Activated CD4-positive, alpha-beta T cell treated with anti-CD3 and anti-CD28 coated beads for 36 hours (primary cell): ENCODE results near the gene RAI2. TPM values are rescaled to one million over a fixed set of nuclear protein-coding genes. Genes with fewer than 3 reads are reported as not detected.
"Not testable (repeated sequence)": the region's sequence is repeated elsewhere in the genome, so short reads cannot be mapped to it uniquely, and the experiment has no call there.

Experiments
- ATAC-seq: fragments of 200-7000 bp; cut with Tn5 transposase; one replicate; pipeline ENCODE4 v1.10.0; 2021; ENCODE audit warnings: mild to moderate bottlenecking, moderate library complexity
- CTCF ChIA-PET: fragments of 350-600 bp; sonication (Branson Sonifier 250); formaldehyde crosslinking; loops from one replicate; lab custom pipeline; 2021; ENCODE audit warnings: antibody characterized with exemption; lab: Charles Lee
- POLR2A ChIA-PET: fragments of 350-600 bp; sonication (Branson Sonifier 250); formaldehyde crosslinking; loops from one replicate; lab custom pipeline; 2021; ENCODE audit warnings: antibody characterized with exemption, inconsistent platforms; lab: Charles Lee
- DNase-seq: peaks from one replicate; pipeline ENCODE4 v3.0.0-alpha.2; 2020
- H3K27ac Mint-ChIP-seq: one replicate; pipeline ENCODE4 v1.8.0; 2021; ENCODE audit warnings: mixed read lengths
- H3K27me3 Mint-ChIP-seq: one replicate; pipeline ENCODE4 v1.8.0; 2021; ENCODE audit warnings: mixed read lengths
- H3K36me3 Mint-ChIP-seq: one replicate; pipeline ENCODE4 v1.8.0; 2021; ENCODE audit warnings: low read depth, mixed read lengths
- H3K4me1 Mint-ChIP-seq: one replicate; pipeline ENCODE4 v1.8.0; 2021; ENCODE audit warnings: mixed read lengths
- H3K4me3 Mint-ChIP-seq: one replicate; pipeline ENCODE4 v1.8.0; 2021; ENCODE audit warnings: mild to moderate bottlenecking, moderate library complexity, mixed read lengths
- H3K9me3 Mint-ChIP-seq: one replicate; pipeline ENCODE4 v1.8.0; 2021; ENCODE audit warnings: low read depth, mixed read lengths
- intact Hi-C, 2 experiments: fragments of 100-400 bp; cut with DNase I in 1 of 2; cut with micrococcal nuclease in 1 of 2; formaldehyde crosslinking; loops; one replicate each; pipeline versions ENCODE4 v1.14.2 to v1.15.1; 2022 to 2024; cut with DNase I, micrococcal nuclease
- total RNA-seq, 2 experiments: library from RNA; stranded (reverse); gene quantifications; one replicate each; pipeline ENCODE4 v1.2.3, GENCODE V29; 2021

The RAI2 gene
- total RNA-seq, 2 experiments from 2014 or later, result 0.39 to 0.65 TPM

- ATAC-seq (no peak), DNase-seq (no peak)
- ChIA-PET CTCF (no interaction called here), POLR2A (no interaction called here)
- intact Hi-C loops, result no loop called here
- H3K9me3 Mint-ChIP-seq, result no peaks in the 10 kb centered on the region
- no peaks in the 10 kb centered on the region for H3K4me1 Mint-ChIP-seq
- no peaks in the 10 kb centered on the region for H3K27me3 Mint-ChIP-seq
- no peak overlapping the region for H3K4me3 Mint-ChIP-seq
- no peak overlapping the region for H3K27ac Mint-ChIP-seq
- H3K36me3 Mint-ChIP-seq, result no peaks in the 10 kb centered on the region
Observed at GRCh38 chrX:17809273-17809672, 51.8 kb downstream of the RAI2 start.

DNA sequence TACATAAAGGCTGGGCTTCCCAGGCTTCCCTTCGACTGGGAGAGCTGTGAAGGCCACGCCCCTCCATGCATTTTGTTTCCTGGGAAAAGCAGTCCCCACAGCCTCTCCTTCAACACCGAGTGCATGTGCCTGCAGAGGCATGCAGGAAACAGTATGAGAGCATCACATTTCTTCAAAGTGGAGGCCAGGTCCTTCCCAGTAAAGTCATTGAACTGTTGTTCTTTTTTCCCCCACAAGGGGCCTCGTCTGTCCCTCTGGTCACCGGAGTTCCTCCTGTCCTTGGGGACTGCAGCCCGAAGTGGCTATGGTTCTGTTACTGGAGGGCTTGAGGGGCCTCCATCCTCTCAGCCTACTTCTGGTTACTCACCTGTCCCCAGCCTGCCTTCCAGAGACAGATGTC is 56.0 kb downstream of the RAI2 start:
- H3K27me3 Mint-ChIP-seq, result no peaks in the 10 kb centered on the region
- DNase-seq (no peak), ATAC-seq (no peak)
- no peaks in the 10 kb centered on the region for H3K36me3 Mint-ChIP-seq
- ChIA-PET CTCF (interaction anchor here (1.0 kb wide), 1 partner anchor 19 kb away, joined by 3 read pairs; no protein-coding TSS in a partner anchor), POLR2A (no interaction called here)
- no peak overlapping the region for H3K27ac Mint-ChIP-seq
- no peaks in the 10 kb centered on the region for H3K4me1 Mint-ChIP-seq
- intact Hi-C loops, result no loop called here
- no peaks in the 10 kb centered on the region for H3K9me3 Mint-ChIP-seq
- H3K4me3 Mint-ChIP-seq, result no peak overlapping the region

DNA sequence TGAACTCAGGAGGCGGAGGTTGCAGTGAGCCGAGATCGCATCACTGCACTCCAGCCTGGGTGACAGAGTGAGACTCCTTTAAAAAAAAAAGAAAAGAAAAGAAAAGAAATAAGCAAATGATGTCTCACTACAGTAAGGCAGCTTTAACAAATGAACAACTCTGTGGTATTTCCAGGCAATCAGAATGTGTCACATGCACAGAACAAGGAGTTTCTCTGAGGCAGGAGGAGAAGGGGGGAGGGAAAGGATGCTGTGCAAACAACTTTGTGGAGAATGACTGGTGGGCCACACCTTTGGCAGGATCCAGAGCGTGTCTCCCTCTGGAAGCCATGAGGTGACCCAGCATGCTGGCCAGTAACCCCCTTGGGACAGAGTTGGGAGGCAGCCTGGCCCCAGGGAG is 57.6 kb downstream of the RAI2 start:
- no peak for DNase-seq
- no peak overlapping the region for H3K27ac Mint-ChIP-seq
- CTCF ChIA-PET, result no interaction called here
- no peaks in the 10 kb centered on the region for H3K9me3 Mint-ChIP-seq
- no peak overlapping the region for H3K4me3 Mint-ChIP-seq
- no peak for ATAC-seq
- no peaks in the 10 kb centered on the region for H3K36me3 Mint-ChIP-seq
- H3K27me3 Mint-ChIP-seq, result no peaks in the 10 kb centered on the region
- no peaks in the 10 kb centered on the region for H3K4me1 Mint-ChIP-seq
- intact Hi-C loops, result no loop called here
- POLR2A ChIA-PET, result no interaction called here

GRCh38 chrX:17802756-17803155 is 58.3 kb downstream of the RAI2 start:
- CTCF ChIA-PET, result interaction anchor here (1.1 kb wide), 1 partner anchor 10 kb away, joined by 3 read pairs; no protein-coding TSS in a partner anchor
- no peaks in the 10 kb centered on the region for H3K36me3 Mint-ChIP-seq
- peaks cover 2% of the 10 kb centered on the region for H3K4me1 Mint-ChIP-seq
- intact Hi-C loops, result no loop called here
- H3K9me3 Mint-ChIP-seq, result no peaks in the 10 kb centered on the region
- POLR2A ChIA-PET, result no interaction called here
- no peak overlapping the region for H3K4me3 Mint-ChIP-seq
- no peak for ATAC-seq
- no peak overlapping the region for H3K27ac Mint-ChIP-seq
- no peaks in the 10 kb centered on the region for H3K27me3 Mint-ChIP-seq
- DNase-seq, result no peak

DNA sequence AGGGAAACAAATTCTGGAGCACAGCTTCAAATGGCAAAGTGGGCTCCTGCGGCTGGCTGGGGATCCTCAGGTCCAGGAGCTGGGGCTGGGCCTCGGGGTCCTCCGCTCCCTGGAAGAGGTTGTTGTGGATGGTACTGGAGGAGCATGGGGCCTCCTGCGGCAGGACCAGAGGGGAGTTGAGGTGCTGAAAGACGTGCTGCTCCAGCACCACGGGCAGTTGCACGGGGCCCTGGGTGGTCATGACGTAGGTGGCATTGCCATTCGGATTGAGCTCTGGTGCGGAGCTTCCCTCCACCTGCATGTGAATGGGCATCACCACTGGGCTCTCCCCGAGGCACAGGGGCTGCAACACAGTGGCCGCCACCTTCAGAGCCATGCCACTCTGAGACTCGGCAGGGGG is 59.7 kb downstream of the RAI2 start:
- intact Hi-C loops, result no loop called here
- H3K27me3 Mint-ChIP-seq, result no peaks in the 10 kb centered on the region
- POLR2A ChIA-PET, result no interaction called here

DNA sequence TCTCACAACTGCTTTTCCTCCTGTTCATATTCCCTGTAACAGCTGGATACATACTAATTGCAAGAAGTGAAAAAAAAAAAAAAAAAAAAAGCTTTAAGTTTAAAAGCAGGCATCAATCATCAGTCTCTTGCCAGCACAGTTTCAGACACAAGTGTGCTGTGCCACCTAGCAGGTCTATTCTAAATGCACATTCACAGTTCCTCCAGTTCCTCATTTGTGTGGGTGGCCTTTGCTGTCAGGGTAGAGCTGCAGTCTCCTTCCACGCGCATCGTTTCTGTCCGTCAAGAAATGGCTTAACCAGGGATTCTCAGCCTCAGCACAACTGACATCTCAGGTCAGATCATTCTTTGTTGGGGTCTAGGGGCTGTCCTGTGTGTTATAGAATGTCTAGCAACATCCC is 62.2 kb downstream of the RAI2 start:
- POLR2A ChIA-PET, result no interaction called here
- no peak overlapping the region for H3K27ac Mint-ChIP-seq
- H3K9me3 Mint-ChIP-seq, result no peaks in the 10 kb centered on the region
- no peak for DNase-seq
- CTCF ChIA-PET, result no interaction called here
- no peak overlapping the region for H3K4me3 Mint-ChIP-seq
- peaks cover 8% of the 10 kb centered on the region for H3K4me1 Mint-ChIP-seq
- intact Hi-C loops, result no loop called here
- no peak for ATAC-seq
- H3K27me3 Mint-ChIP-seq, result no peaks in the 10 kb centered on the region
- H3K36me3 Mint-ChIP-seq, result no peaks in the 10 kb centered on the region

More for the DNA sequence above, 59.7 kb downstream of the RAI2 start:
- Mint-ChIP-seq H3K36me3 (no peaks in the 10 kb centered on the region), H3K4me1 (peaks cover 8% of the 10 kb centered on the region), H3K4me3 (no peak overlapping the region), H3K27ac (no peak overlapping the region), H3K9me3 (no peaks in the 10 kb centered on the region)
- CTCF ChIA-PET, result no interaction called here
- DNase-seq (no peak), ATAC-seq (no peak)

GRCh38 chrX:17792826-17793225 is 68.3 kb downstream of the RAI2 start:
- ATAC-seq, result no peak
- intact Hi-C loops, result no loop called here
- POLR2A ChIA-PET, result no interaction called here
- Mint-ChIP-seq H3K9me3 (no peaks in the 10 kb centered on the region), H3K4me1 (peaks cover 15% of the 10 kb centered on the region), H3K4me3 (no peak overlapping the region), H3K27ac (no peak overlapping the region), H3K27me3 (no peaks in the 10 kb centered on the region), H3K36me3 (no peaks in the 10 kb centered on the region)
- CTCF ChIA-PET, result interaction anchor here (0.9 kb wide), 1 partner anchor 586 kb away, joined by 3 read pairs; no protein-coding TSS in a partner anchor
- DNase-seq, result no peak

DNA sequence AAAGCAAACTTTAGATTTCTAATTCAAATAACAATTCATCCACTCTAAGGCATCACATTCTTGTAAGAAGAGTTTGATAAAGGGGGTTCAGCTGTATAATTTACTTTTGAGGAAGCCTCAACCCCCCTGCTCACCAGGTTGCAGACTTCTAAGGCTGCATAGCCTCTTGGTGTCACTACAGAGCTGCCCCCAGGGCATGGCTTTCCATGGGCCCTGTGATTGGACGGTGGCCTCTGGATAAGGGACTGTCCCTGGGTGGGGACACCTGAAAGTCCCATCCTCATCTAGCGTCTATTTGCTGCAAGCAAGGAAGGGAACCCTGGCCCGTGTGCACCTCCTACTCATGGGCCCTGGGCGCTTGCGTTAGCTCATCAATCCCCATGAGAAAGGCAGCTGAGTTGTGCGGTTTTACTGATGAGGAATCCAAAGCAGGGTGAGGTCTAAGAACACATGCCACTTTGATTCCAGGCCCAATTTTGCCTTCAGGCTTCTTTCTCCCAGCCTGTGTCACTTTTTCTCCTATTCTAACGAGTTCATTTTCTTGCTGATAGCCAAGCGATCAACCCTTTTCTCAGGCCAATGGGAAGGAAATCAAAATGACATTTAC is 72.0 kb downstream of the RAI2 start:
- H3K27ac Mint-ChIP-seq, result no peak overlapping the region
- ATAC-seq (no peak), DNase-seq (no peak)
- H3K9me3 Mint-ChIP-seq, result no peaks in the 10 kb centered on the region
- no peaks in the 10 kb centered on the region for H3K27me3 Mint-ChIP-seq
- no peaks in the 10 kb centered on the region for H3K36me3 Mint-ChIP-seq
- no peak overlapping the region for H3K4me3 Mint-ChIP-seq
- CTCF ChIA-PET, result interaction anchor here (0.7 to 1.9 kb wide), 6 partner anchors 48 to 589 kb away, joined by 3 to 5 read pairs (median 4); no protein-coding TSS in a partner anchor
- POLR2A ChIA-PET, result no interaction called here
- peaks cover 18% of the 10 kb centered on the region for H3K4me1 Mint-ChIP-seq
- intact Hi-C loops, result loop anchor here in 1 of 2 experiments (1.0 kb wide), 2 partner anchors 92 to 588 kb away; no protein-coding TSS in a partner anchor

- ChIA-PET CTCF (interaction anchor here (0.6 to 1.9 kb wide), 8 partner anchors 18 to 384 kb away, joined by 3 to 5 read pairs (median 4); no protein-coding TSS in a partner anchor), POLR2A (no interaction called here)
- H3K4me1 Mint-ChIP-seq, result peaks cover 18% of the 10 kb centered on the region
- no peaks in the 10 kb centered on the region for H3K9me3 Mint-ChIP-seq
- no peak overlapping the region for H3K4me3 Mint-ChIP-seq
- no peaks in the 10 kb centered on the region for H3K27me3 Mint-ChIP-seq
- ATAC-seq (peak; percentile 71), DNase-seq (peak; percentile 59)
- H3K27ac Mint-ChIP-seq, result no peak overlapping the region
- intact Hi-C loops, result loop anchor here in 1 of 2 experiments (1.0 kb wide), 2 partner anchors 91 to 589 kb away; no protein-coding TSS in a partner anchor
- H3K36me3 Mint-ChIP-seq, result no peaks in the 10 kb centered on the region
Observed at GRCh38 chrX:17788439-17788838, 72.7 kb downstream of the RAI2 start.

DNA sequence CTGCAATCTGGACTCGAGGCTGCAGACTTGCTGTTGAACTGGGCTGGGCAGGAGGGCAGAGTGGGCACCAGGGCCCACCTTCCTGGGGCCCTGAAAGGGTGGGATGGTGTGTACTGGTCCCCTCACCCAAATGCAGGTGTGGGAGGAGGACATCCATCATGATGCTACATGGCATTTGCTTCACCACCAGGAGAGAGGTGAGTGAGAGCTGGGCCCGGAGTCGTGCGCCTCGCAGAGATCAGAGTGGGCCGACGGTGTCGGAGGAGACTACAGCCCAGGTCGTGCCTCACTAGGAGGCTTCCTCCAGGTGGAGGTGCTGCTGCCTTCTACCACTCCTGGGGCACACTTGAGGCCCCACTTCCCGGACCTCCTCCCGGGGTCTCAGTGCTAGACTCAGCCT is 73.5 kb downstream of the RAI2 start:
- no peak overlapping the region for H3K27ac Mint-ChIP-seq
- CTCF ChIA-PET, result interaction anchor here (0.6 to 0.9 kb wide), 3 partner anchors 18 to 385 kb away, joined by 3 to 5 read pairs (median 4); no protein-coding TSS in a partner anchor
- DNase-seq, result no peak
- no peak overlapping the region for H3K4me3 Mint-ChIP-seq
- H3K36me3 Mint-ChIP-seq, result no peaks in the 10 kb centered on the region
- no peaks in the 10 kb centered on the region for H3K9me3 Mint-ChIP-seq
- H3K27me3 Mint-ChIP-seq, result no peaks in the 10 kb centered on the region
- intact Hi-C loops, result no loop called here
- no peak for ATAC-seq
- H3K4me1 Mint-ChIP-seq, result peaks cover 18% of the 10 kb centered on the region
- POLR2A ChIA-PET, result no interaction called here

- DNase-seq, CTCF ChIA-PET, H3K27ac Mint-ChIP-seq, H3K9me3 Mint-ChIP-seq, H3K27me3 Mint-ChIP-seq, H3K36me3 Mint-ChIP-seq, POLR2A ChIA-PET, ATAC-seq, intact Hi-C loops: not testable (repeated sequence)
- peaks cover 18% of the 10 kb centered on the region for H3K4me1 Mint-ChIP-seq
- peak overlapping the region; percentile 28 for H3K4me3 Mint-ChIP-seq
Observed at GRCh38 chrX:17786554-17787347, 74.3 kb downstream of the RAI2 start.
